Camera-type eye (tissue), 1 donor: ENCODE data around the gene PLEKHA7. TPM values are rescaled to one million over a fixed set of nuclear protein-coding genes. Genes with fewer than 3 reads are reported as not detected.

Source experiments
- total RNA-seq: library from RNA; depleted of rRNA; stranded (reverse); fragments of >200 nt; gene quantifications from one replicate; pipeline ENCODE4 v1.2.3, GENCODE V29; 2014

The PLEKHA7 gene, protein sequence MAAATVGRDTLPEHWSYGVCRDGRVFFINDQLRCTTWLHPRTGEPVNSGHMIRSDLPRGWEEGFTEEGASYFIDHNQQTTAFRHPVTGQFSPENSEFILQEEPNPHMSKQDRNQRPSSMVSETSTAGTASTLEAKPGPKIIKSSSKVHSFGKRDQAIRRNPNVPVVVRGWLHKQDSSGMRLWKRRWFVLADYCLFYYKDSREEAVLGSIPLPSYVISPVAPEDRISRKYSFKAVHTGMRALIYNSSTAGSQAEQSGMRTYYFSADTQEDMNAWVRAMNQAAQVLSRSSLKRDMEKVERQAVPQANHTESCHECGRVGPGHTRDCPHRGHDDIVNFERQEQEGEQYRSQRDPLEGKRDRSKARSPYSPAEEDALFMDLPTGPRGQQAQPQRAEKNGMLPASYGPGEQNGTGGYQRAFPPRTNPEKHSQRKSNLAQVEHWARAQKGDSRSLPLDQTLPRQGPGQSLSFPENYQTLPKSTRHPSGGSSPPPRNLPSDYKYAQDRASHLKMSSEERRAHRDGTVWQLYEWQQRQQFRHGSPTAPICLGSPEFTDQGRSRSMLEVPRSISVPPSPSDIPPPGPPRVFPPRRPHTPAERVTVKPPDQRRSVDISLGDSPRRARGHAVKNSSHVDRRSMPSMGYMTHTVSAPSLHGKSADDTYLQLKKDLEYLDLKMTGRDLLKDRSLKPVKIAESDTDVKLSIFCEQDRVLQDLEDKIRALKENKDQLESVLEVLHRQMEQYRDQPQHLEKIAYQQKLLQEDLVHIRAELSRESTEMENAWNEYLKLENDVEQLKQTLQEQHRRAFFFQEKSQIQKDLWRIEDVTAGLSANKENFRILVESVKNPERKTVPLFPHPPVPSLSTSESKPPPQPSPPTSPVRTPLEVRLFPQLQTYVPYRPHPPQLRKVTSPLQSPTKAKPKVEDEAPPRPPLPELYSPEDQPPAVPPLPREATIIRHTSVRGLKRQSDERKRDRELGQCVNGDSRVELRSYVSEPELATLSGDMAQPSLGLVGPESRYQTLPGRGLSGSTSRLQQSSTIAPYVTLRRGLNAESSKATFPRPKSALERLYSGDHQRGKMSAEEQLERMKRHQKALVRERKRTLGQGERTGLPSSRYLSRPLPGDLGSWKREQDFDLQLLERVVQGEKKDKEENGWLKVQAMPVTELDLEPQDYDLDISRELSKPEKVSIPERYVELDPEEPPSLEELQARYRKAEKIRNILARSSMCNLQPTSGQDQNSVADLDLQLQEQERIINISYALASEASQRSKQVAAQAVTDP
- total RNA-seq, result 49.3 TPM

DNA sequence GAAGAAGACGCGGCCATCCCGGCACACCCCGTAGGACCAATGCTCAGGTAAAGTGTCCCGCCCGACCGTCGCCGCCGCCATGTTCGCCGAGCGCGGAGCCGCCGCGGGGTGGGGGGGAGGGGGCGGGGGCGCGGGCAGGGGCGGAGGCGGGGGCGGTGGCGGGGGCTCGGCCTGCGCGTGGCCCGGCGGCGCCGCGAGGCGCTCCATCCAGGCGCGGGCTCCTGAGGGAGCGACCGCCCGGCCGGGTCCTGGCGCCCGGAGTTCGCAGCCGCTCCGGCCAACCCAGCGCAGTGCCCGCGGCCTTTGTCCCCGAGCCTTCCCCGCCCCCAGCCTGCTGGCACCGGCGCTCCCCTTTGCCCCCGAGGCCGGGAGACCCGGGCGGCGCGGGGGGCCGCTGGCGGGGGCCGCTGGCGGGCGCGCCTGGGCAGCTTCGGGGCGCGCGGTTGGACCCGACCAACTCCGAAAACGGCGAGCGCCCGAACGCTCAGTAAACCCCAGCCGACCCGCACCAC is at the start of gene PLEKHA7:
TSS of gene PLEKHA7 (minus strand) at position 94 of the 512 bp plus-strand sequence. CDS start at position 81, 13 bp downstream.

DNA sequence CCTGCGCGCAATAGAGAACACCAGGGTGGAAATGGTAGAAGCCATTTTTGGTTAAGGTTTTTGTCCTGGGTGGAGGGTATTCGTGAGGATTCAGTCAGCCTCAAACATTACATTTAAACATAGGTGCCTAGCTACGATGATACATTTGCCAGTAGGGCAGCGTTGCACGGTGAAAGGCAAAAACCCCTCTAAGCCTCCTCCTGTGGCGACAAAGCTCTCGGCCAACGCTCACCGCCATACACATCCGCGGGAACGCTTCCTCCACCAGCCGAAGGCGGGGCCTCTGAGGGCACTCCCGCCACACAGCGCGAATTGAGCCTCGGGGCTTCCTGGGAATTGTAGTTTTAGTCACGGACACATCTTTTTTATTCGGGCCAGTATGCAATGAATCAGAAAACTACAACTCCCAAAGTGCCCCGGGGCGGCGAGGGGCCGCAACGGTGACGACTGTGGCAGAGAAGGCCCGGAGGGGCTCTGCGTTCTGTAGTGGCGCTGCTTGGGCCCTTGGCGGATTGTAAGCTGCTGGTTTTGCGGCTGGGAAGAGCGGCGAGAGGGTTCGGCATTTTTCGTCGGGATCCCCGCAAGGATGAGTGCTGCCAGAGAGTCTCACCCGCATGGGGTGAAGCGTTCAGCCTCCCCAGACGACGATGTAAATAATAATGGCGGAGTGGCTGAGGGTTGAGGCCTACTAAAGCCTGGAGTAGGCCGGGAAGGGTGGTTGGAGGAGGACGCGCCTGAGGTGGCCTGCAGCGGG is 275.8 kb downstream of the PLEKHA7 start, which contains the start of gene C11orf58:
TSS of gene C11orf58 (plus strand) at position 455 of the 754 bp plus-strand sequence. CDS start at position 587, 132 bp downstream.

Other genes starting within 250 kb of the PLEKHA7 start
- 660 TPM for gene RPS13, start 63.3 kb upstream of the PLEKHA7 start, total RNA-seq
- gene PIK3C2A, start 193.6 kb upstream of the PLEKHA7 start, total RNA-seq, result 109 TPM